ENCODE measurements around the gene BCAS2.

GRCh38 chr1:114550336-114550735, 31.1 kb downstream of the BCAS2 start:
- no peak for TF ChIP-seq POLR2A (IDR thresholded peaks at IDR 0.05)
- no peak for TF ChIP-seq CTCF (IDR thresholded peaks at IDR 0.05)

Measured in heart left ventricle (tissue), 13 donors.